Measurements from ENCODE around the gene C6. TPM values are rescaled to one million over a fixed set of nuclear protein-coding genes. Genes with fewer than 3 reads are reported as not detected.
A peak's percentile ranks its signal among the peaks of the same experiment; 100 is the strongest.

The C6 gene
- total RNA-seq, 1 experiment from 2014 or later, result not detected

DNA sequence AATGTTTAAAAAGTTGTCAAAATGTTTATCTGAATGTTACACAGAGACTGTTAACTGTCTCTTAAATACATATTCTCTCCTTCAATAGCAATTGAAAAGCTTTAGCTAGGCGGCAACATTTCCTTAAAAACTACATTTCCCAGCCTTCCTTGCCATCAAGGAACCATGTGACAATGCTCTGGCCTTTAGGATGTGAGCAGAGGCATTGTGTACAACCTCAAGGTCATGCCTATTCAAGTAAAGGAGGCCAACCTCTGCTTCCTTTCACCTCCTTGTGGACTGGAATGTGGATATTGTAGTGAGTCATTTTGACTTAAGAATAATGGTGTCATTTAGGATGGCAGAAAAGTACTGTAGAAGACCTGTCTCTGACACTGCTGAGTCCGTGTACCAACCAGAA, 118.5 kb downstream of the C6 start:
- no peaks in the 10 kb centered on the region for H3K27me3 ChIP-seq (ENCODE audit: insufficient read depth, low read depth)
- H3K9me2 ChIP-seq (ENCODE audit: insufficient read depth), result no peaks in the 10 kb centered on the region
- intact Hi-C loops (cut with micrococcal nuclease; ENCODE audit: unreplicated experiment), result no loop called here
- BruUV-seq (replicated peaks), result no TSS peak
- no peak overlapping the region for H3K27ac ChIP-seq
- no peaks in the 10 kb centered on the region for H3K4me1 ChIP-seq (replicated peaks; ENCODE audit: insufficient read depth)
- no peak overlapping the region for H3K4me3 ChIP-seq
- H3K9me3 ChIP-seq (ENCODE audit: insufficient read depth, low read depth), result no peaks in the 10 kb centered on the region
- H3K79me2 ChIP-seq (ENCODE audit: low read depth), result no peaks in the 10 kb centered on the region
- ChIA-PET POLR2A (ENCODE audit: unreplicated experiment) (no interaction called here), CTCF (no interaction called here)
- peak in 1 of 2 experiments; percentile 59 for DNase-seq
- H4K20me1 ChIP-seq (ENCODE audit: insufficient read depth), result no peaks in the 10 kb centered on the region
- TF ChIP-seq EZH2 (IDR thresholded peaks at IDR 0.05; ENCODE audit: low read depth), result no peak
- TF ChIP-seq, protein P1, sequence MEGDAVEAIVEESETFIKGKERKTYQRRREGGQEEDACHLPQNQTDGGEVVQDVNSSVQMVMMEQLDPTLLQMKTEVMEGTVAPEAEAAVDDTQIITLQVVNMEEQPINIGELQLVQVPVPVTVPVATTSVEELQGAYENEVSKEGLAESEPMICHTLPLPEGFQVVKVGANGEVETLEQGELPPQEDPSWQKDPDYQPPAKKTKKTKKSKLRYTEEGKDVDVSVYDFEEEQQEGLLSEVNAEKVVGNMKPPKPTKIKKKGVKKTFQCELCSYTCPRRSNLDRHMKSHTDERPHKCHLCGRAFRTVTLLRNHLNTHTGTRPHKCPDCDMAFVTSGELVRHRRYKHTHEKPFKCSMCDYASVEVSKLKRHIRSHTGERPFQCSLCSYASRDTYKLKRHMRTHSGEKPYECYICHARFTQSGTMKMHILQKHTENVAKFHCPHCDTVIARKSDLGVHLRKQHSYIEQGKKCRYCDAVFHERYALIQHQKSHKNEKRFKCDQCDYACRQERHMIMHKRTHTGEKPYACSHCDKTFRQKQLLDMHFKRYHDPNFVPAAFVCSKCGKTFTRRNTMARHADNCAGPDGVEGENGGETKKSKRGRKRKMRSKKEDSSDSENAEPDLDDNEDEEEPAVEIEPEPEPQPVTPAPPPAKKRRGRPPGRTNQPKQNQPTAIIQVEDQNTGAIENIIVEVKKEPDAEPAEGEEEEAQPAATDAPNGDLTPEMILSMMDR (conservative IDR thresholded peaks at IDR 0.05), result no peak
- H2AFZ ChIP-seq, result no peak overlapping the region
- H3K36me3 ChIP-seq (ENCODE audit: low read depth), result no peaks in the 10 kb centered on the region
- H3K4me2 ChIP-seq, result 0 out of 2 replicates have a peak overlapping the region, but pooled peaks have one; percentile 3
- H3F3A ChIP-seq (ENCODE audit: insufficient read depth, low read depth), result no peaks in the 10 kb centered on the region

DNA sequence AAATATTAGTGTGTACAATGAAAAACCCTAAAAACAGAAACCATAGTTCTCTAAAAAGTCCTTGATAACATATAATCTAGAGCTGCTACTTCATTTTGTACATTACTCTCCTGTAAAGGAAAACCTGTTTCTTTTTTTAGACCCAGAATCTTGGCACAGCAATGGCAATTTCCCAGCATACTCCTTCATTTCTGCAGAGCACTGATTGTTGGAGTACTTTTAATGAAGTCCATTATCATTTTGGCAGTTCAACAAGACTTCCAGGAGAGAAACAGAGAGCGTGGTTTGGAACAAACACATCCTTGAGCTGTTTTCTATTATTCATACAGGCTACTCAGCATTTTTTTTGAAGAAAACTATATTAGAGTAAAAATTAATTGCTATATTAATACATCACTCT, 119.5 kb downstream of the C6 start:
- 0 out of 2 replicates have a peak, but pooled peaks cover 4% of the 10 kb centered on the region for H3K9me2 ChIP-seq (ENCODE audit: insufficient read depth)
- CTCF ChIA-PET, result no interaction called here
- POLR2A ChIA-PET (ENCODE audit: unreplicated experiment), result no interaction called here
- H3K79me2 ChIP-seq (ENCODE audit: low read depth), result no peaks in the 10 kb centered on the region
- H3K9me3 ChIP-seq (ENCODE audit: insufficient read depth, low read depth), result no peaks in the 10 kb centered on the region
- H3K27me3 ChIP-seq (ENCODE audit: insufficient read depth, low read depth), result no peaks in the 10 kb centered on the region
- H4K20me1 ChIP-seq (ENCODE audit: insufficient read depth), result no peaks in the 10 kb centered on the region
- H3F3A ChIP-seq (ENCODE audit: insufficient read depth, low read depth), result no peaks in the 10 kb centered on the region
- H3K4me2 ChIP-seq, result no peak overlapping the region
- no peak for DNase-seq
- H3K4me3 ChIP-seq, result no peak overlapping the region
- TF ChIP-seq, protein P1 (conservative IDR thresholded peaks at IDR 0.05), result no peak
- TF ChIP-seq EZH2 (IDR thresholded peaks at IDR 0.05; ENCODE audit: low read depth), result no peak
- no peak overlapping the region for H3K27ac ChIP-seq
- intact Hi-C loops (cut with micrococcal nuclease; ENCODE audit: unreplicated experiment), result no loop called here
- no peaks in the 10 kb centered on the region for H3K4me1 ChIP-seq (replicated peaks; ENCODE audit: insufficient read depth)
- BruUV-seq (replicated peaks), result no TSS peak
- no peak overlapping the region for H2AFZ ChIP-seq
- no peaks in the 10 kb centered on the region for H3K36me3 ChIP-seq (ENCODE audit: low read depth)

Other genes with a start within 250 kb of the C6 start
- not detected in 2 replicates for gene MROH2B, start 142.2 kb downstream of the C6 start, total RNA-seq (2021)